Raji (cell line): ENCODE measurements around the gene FGGY.

Experiments
- POLR2A ChIP-seq: IDR thresholded peaks from 2 replicates; pipeline ENCODE4 v1.6.1; 2011; ENCODE audit warnings: low read depth, low read length, control low read depth; ENCODE audit not compliant: insufficient read depth

FGGY gene

GRCh38 chr1:59556398-59556797 is 259.5 kb downstream of the FGGY start:
- no peak for TF ChIP-seq POLR2A

DNA sequence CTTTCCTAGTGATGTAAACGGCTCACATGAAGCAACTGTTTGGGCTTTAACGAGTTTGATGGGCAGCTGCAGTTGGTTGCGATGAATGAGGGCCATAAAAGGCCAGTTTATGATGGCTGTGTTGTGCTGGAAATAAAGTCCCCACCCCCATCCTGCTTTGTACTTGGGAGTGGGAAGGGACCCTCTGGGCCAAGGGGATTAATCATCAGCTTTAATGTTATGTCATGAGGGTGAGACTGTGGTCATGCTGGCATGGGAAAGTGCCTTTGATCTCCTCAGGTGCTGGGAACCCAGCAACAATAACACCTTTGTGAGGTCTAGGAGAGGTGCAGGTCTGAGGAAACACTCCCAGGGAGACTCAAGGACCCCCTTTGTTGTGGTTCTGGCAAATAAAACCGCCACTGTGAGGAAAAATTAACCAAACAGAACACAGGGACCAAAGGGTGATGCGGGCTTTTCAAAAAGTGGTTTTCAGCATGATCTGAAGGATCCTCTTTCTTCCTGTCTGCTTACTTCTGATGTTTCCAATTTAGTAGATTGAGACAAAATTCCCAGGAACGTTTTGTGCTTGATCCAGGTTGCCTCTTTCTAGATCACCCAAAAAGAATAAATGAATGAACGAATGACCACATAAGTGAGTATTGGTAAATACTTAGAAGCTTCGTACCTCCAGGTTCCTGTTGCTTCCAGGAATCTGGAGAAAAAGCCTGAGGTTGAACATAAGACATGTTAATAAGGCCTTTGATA is 260.1 kb downstream of the FGGY start:
- TF ChIP-seq POLR2A = no peak

GRCh38 chr1:59557549-59557885 is 260.6 kb downstream of the FGGY start:
- no peak for TF ChIP-seq POLR2A

GRCh38 chr1:59560807-59561450 is 264.0 kb downstream of the FGGY start:
- no peak for TF ChIP-seq POLR2A

GRCh38 chr1:59561796-59562195 is 264.9 kb downstream of the FGGY start:
- no peak for TF ChIP-seq POLR2A

DNA sequence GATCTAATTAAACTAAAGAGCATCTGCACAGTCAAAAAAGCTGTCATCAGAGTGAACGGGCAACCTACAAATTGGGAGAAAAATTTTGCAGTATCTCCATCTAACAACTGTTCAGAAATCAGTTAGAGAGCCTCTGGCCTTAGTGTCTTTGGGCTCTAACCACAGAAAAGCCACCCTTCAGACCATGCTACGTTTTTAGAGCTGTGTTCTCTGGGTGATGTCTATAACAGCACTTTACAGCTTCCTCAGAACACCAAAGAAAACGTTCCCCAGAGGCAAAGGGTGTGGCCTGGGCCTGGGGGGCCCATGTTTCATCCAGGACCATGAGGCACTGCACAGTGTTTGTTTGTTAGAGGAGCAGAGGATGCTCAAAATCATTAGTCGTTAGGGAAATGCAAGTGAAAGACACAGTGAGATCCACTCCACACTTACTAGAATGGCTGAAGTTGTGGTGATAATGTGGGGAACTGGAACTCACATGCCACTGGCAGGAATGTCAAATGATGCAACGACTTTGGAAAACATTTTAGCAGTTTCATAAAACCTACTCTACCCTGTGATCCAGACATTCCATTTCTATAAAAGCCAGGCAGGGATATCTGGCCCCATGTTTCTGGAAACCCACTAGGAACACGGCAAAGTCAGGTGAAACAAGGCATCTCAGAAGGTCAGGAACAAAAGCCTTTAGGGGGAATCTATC is 267.4 kb downstream of the FGGY start:
- TF ChIP-seq POLR2A = no peak

GRCh38 chr1:59565611-59566410 is 268.9 kb downstream of the FGGY start:
- TF ChIP-seq POLR2A = no peak

DNA sequence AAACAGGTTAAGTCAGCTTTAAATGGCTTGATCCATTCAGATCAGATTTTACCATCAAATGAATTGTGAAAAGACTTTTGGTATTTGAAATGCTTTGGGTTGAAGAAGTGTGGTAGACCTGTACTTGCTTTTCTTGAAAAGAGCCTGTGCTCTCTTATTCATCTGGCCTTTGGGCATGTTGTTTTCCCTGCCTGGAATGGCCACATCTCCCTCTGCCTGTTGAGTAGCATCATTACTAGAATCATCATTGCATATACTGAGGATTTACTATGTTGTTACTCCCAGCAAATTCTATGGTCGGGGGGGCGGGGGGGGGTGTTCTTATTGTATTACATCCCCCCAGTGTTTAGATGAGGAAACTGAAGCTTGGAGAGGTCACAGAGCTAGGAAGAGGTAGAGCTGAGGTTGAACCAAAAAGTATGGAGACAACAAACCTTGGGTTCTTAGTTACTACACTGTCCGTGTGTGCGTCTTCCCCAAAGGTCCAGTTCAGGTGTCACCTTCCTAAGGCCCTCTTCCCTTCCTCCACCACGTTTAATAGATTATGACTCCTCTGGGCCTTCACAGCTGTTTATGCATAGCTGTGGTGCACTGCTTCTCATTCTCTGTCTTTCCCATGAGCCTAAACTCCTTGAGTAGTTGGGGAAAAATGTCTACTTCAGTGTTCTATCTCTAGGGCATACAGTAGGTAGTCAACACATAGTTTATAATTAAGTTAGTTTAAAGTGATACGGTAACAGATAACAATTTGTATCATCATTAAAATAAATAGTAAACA is 271.5 kb downstream of the FGGY start:
- no peak for TF ChIP-seq POLR2A

- TF ChIP-seq POLR2A = no peak
Measured at GRCh38 chr1:59569198-59569597, 272.3 kb downstream of the FGGY start.

GRCh38 chr1:59570524-59570923 is 273.6 kb downstream of the FGGY start:
- TF ChIP-seq POLR2A = no peak

DNA sequence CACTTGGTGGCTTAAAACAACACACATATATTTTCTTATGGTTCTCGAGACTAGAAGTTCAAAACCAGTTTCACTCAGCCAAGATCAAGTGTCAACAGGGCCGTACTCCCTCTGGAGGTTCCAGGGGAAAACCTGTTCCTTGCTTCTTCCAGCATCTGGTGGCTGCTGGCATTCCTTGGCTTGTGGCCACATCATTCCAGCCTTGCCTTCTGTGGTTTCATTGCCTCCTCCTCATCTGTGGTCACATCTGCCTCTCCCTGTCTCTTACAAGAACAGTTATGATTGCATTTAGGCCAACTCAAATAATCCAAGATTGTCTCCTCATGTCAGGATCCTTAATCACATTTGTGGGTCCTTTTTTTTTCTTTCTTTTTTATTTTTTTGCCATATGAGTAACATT is 277.2 kb downstream of the FGGY start:
- TF ChIP-seq POLR2A = no peak

GRCh38 chr1:59577774-59578173 is 280.9 kb downstream of the FGGY start:
- no peak for TF ChIP-seq POLR2A

- TF ChIP-seq POLR2A = no peak
Measured at GRCh38 chr1:59579222-59579621, 282.3 kb downstream of the FGGY start.

GRCh38 chr1:59580257-59580656 is 283.4 kb downstream of the FGGY start:
- TF ChIP-seq POLR2A = no peak

DNA sequence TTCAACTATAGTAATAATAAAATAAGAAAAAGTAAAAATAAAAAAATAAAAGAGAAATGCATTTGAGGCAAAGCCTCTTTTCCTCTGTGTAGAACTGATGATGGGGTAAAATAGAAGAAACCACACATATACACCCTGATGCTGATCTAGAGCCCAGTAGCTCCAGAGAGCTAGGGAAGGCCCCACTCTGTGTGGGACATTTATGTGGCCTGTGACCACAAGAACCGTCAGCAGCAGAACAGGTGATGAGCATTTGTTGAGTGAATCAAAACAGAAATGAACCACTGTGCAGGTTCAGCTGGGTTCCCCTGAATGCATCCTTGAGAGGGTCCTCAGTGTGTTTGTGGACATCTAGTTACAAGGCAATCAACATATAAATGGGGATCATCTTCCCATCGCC is 296.0 kb downstream of the FGGY start:
- no peak for TF ChIP-seq POLR2A
